ENCODE data around the gene KRT12. TPM values are rescaled to one million over a fixed set of nuclear protein-coding genes. Genes with fewer than 3 reads are reported as not detected.

KRT12 gene
- polyA plus RNA-seq, 1 experiment, result not detected

GRCh38 chr17:40820228-40820838, 46.7 kb downstream of the KRT12 start:
- H3K4me3 ChIP-seq (ENCODE audit: low read depth, low read length), result no peak overlapping the region
- TF ChIP-seq CTCF (IDR thresholded peaks at IDR 0.05; ENCODE audit: insufficient read depth, low read depth, low read length), result no peak
- no peak for DNase-seq (ENCODE audit: low read depth)
- H3K27me3 ChIP-seq (ENCODE audit: control insufficient read depth, insufficient read depth, low read length), result no peaks in the 10 kb centered on the region
- POLR2A ChIA-PET, result no interaction called here
- CTCF ChIA-PET, result interaction anchor here (1.1 to 2.3 kb wide), 3 partner anchors 16 to 828 kb away, joined by 3 to 7 read pairs (median 7); no protein-coding TSS in a partner anchor
- no peaks in the 10 kb centered on the region for H3K36me3 ChIP-seq (ENCODE audit: control insufficient read depth, insufficient read depth, low read length)

GRCh38 chr17:40819528-40820125, 47.4 kb downstream of the KRT12 start:
- POLR2A ChIA-PET, result no interaction called here
- Histone ChIP-seq H3K27me3 (ENCODE audit: control insufficient read depth, insufficient read depth, low read length) (no peaks in the 10 kb centered on the region), H3K36me3 (ENCODE audit: control insufficient read depth, insufficient read depth, low read length) (no peaks in the 10 kb centered on the region), H3K4me3 (ENCODE audit: low read depth, low read length) (peak overlapping the region; percentile 63)
- CTCF ChIA-PET, result interaction anchor here (1.1 to 2.3 kb wide), 4 partner anchors 16 to 846 kb away, joined by 3 to 7 read pairs (median 5); no protein-coding TSS in a partner anchor
- DNase-seq (ENCODE audit: low read depth), result no peak
- no peak for TF ChIP-seq CTCF (IDR thresholded peaks at IDR 0.05; ENCODE audit: insufficient read depth, low read depth, low read length)

GRCh38 chr17:40818733-40819527, 48.1 kb downstream of the KRT12 start:
- H3K4me3 ChIP-seq (ENCODE audit: low read depth, low read length), result peak overlapping the region; percentile 70
- no peaks in the 10 kb centered on the region for H3K27me3 ChIP-seq (ENCODE audit: control insufficient read depth, insufficient read depth, low read length)
- TF ChIP-seq CTCF (IDR thresholded peaks at IDR 0.05; ENCODE audit: insufficient read depth, low read depth, low read length), result no peak
- peak; percentile 10 for DNase-seq (ENCODE audit: low read depth)
- POLR2A ChIA-PET, result interaction anchor here (0.7 kb wide), 1 partner anchor 182 kb away, joined by 6 read pairs; no protein-coding TSS in a partner anchor
- CTCF ChIA-PET, result interaction anchor here (0.7 to 2.5 kb wide), 9 partner anchors 15 to 847 kb away, joined by 3 to 10 read pairs (median 3); no protein-coding TSS in a partner anchor
- H3K36me3 ChIP-seq (ENCODE audit: control insufficient read depth, insufficient read depth, low read length), result no peaks in the 10 kb centered on the region

GRCh38 chr17:40818343-40818732, 48.7 kb downstream of the KRT12 start:
- no peak for DNase-seq (ENCODE audit: low read depth)
- POLR2A ChIA-PET, result no interaction called here
- no peaks in the 10 kb centered on the region for H3K27me3 ChIP-seq (ENCODE audit: control insufficient read depth, insufficient read depth, low read length)
- CTCF ChIA-PET, result interaction anchor here (0.7 to 2.5 kb wide), 4 partner anchors 18 to 844 kb away, joined by 3 to 10 read pairs (median 3); no protein-coding TSS in a partner anchor
- peak overlapping the region; percentile 70 for H3K4me3 ChIP-seq (ENCODE audit: low read depth, low read length)
- H3K36me3 ChIP-seq (ENCODE audit: control insufficient read depth, insufficient read depth, low read length), result no peaks in the 10 kb centered on the region
- TF ChIP-seq CTCF (IDR thresholded peaks at IDR 0.05; ENCODE audit: insufficient read depth, low read depth, low read length), result no peak
